HG03025 (cell line): ENCODE results near the gene CYBC1.
"Not testable (repeated sequence)": the region's sequence is repeated elsewhere in the genome, so short reads cannot be mapped to it uniquely, and the experiment has no call there.

ENCODE experiments used
- ATAC-seq: cut with Tn5 transposase; IDR thresholded peaks from one replicate; pipeline ENCODE4 v1.9.1; 2021; ENCODE audit warnings: mild to moderate bottlenecking, moderate library complexity; ENCODE audit not compliant: unreplicated experiment, low FRiP score

CYBC1 gene

GRCh38 chr17:82479602-82480001 lies 29.1 kb upstream of the CYBC1 start:
- no peak for ATAC-seq

- ATAC-seq = no peak
Observed at GRCh38 chr17:82477934-82478333, 27.4 kb upstream of the CYBC1 start.

DNA sequence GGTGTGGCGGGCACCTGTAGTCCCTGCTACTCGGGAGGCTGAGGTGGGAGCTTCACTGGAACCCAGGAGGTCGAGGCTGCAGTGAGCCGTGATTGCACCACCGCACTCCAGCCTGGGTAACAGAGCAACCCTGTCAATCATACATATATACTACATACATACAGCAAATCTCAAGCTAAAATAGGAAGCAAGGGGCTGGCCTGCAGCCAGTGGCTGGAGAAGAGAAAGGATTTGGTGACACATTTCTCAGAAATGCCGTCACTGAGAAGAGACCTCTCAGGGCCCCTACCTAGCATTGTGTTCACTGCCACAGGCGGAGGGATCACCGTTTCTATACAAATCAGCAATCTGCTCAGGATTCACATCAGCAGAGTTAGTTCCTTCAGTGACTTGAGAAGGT lies 24.9 kb upstream of the CYBC1 start:
- ATAC-seq = no peak

DNA sequence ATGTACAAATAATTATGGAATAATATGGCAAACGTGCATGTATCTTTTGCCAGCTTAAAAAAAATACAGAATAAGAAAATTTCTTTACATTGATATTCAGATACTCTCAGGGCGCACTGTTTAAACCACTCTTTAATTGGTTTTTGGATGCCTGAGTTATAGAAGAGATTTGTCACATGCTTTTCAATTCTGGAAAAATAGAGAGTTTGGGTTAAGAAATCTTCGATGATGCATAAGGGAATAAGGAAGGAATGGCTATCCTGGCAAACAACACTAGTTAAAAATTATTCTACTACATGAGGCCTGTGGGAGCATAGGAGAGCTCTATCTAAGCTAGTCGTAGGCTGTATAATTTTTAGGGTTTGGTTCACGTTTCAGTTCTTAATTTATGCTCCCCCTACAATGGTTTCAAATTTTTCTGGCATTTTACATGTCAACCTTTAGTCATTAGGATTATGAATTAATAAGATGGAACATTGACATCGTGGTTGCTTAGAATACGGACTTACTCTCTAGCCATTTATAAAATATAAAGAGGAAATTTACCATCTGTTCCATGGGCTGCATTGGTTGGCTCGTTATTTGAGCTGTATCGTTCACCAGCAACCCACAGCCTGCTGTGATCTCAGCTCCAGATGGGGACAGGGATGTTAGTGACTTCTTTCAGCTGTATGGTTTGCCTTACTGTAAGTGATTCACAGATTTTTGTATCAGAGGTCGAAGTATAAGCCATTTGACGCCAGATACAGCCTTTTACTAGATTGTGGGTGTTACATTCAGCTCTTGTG lies 23.9 kb upstream of the CYBC1 start:
- no peak for ATAC-seq

- no peak for ATAC-seq
Observed at GRCh38 chr17:82470065-82470464, 19.5 kb upstream of the CYBC1 start.

DNA sequence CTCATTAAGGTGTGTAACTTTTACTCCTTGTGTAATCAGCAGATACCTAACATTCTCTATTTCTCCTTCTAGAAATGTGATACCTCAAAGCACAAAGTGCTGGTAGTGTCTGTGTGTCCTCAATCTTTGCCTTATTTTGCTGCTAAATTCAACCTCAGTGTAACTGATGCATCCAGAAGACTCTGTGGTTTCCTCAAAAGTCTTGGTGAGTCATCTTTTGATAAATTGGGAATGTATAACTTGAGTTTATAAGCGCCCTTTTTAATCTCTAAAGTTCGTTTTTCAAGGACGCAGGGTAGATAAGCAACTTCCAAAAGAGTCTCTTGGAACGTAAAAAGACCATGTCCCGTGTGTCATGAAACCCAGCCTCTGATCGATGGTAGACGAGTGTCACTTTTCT lies 18.1 kb upstream of the CYBC1 start:
- no peak for ATAC-seq

GRCh38 chr17:82465023-82465603 lies 14.6 kb upstream of the CYBC1 start:
- no peak for ATAC-seq

DNA sequence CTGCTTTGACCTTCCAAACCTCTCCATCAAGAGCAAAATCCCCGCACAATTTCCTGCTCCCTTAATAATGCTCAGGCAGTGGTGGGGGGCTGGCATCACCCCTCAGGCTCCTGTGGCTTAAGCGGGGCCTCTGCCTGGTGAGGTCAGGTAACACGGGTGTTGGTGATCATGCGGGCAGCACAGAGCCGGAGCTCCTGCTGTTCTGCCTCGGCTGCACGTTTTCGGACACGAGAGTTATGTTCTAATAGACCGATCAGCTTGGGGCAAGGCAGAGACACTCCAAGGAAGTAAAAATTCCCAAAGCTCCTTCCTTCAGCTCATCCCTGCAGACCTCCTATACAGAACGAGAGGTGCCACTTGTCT lies 14.0 kb upstream of the CYBC1 start:
- ATAC-seq = no peak

GRCh38 chr17:82463925-82464566 lies 13.5 kb upstream of the CYBC1 start:
- ATAC-seq = no peak

DNA sequence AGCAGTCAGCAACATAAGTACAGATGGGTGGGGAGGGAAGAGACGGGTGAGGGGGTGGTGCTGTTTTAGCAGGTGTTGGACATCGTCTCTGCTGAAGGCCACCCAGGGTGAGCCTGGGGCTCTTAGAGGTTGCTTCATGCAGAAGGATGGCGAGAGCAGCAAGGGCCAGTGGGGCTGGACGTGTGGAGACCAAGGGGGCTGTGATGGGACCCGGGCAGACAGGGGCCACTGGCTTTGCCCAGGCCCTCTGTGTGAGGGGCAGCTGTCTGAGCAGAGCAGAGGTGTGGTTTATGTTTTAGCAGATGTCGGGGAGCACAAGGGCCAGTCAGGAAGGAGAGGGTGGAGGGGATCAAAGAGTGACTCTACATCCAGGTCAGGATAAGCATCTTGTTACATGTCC lies 12.8 kb upstream of the CYBC1 start:
- no peak for ATAC-seq

- no peak for ATAC-seq
Observed at GRCh38 chr17:82461827-82462524, 11.4 kb upstream of the CYBC1 start.

GRCh38 chr17:82459936-82460335 lies 9.4 kb upstream of the CYBC1 start:
- not testable (repeated sequence) for ATAC-seq

GRCh38 chr17:82458885-82459424 lies 8.4 kb upstream of the CYBC1 start:
- ATAC-seq = no peak

- peak; percentile 87 for ATAC-seq
Observed at GRCh38 chr17:82458179-82458884, 7.8 kb upstream of the CYBC1 start, which contains the start of gene NARF. NARF (plus strand) TSS chr17:82458741; CDS start chr17:82458804, 63 bp downstream.

DNA sequence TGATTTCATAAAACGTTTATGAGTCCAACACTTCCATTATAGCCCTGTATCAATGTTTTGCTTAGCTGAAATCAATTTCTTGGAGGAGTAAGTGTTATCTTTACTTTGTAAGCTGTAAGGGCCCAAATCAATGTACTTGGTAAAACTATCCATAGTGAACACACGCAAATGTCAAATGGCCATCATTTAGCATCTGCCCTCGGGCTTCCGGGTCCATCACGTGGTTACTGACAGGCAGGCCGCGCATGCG lies 7.3 kb upstream of the CYBC1 start:
- ATAC-seq = no peak

DNA sequence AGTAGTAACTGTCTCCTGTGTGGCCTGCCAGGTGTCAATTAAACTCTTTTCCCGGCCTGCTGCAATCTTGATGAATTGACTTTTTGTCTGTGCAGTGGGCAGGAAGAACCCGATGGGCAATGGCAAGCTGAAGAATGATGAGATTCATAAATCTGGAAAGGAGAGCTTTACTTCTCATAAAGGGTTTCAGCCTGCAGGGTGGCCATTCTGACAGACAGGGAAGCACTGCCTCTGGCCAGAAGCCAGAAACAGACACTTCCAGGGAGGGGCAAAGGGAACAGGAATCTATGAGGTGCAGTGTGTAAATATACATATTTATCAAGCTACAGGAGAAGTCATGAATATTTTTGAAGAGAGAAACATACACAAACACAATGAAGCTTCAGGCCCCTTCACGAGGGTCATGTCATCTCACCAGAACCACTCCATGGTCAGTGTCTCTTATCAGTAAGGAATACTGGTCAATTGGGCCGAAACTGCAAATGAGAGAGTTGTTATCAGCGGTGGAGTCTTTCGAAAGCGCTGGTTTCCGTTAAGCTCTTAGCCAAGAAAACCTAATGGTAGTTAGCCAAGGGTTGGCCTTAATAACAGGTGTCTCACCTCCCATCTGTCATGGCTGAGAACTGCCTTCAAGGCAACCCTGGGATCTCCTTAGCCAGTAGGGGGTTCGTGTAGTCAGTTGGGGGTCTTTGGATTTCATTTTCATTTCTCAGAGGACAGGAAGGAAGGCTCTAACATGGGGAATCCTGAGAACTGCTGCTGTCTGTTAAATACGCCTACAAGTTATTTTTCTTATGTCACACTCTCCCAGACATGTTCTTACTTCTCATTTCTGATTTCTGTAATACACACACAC lies 6.7 kb upstream of the CYBC1 start:
- no peak for ATAC-seq

DNA sequence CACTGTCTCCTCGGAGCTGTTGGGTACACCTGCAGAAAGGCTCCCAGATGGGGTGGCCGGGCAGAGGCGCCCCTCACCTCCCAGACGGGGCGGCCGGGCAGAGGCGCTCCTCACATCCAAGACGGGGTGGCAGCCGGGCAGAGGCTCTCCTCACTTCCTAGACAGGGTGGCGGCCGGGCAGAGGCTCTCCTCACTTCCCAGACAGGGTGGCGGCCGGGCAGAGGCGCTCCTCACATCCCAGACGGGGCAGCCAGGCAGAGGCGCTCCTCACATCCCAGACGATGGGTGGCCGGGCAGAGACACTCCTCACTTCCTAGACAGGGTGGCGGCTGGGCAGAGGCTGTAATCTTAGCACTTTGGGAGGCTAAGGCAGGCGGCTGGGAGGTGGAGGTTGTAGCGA lies 3.2 kb upstream of the CYBC1 start:
- ATAC-seq = not testable (repeated sequence)

GRCh38 chr17:82453151-82453550 lies 2.6 kb upstream of the CYBC1 start:
- ATAC-seq = not testable (repeated sequence)

DNA sequence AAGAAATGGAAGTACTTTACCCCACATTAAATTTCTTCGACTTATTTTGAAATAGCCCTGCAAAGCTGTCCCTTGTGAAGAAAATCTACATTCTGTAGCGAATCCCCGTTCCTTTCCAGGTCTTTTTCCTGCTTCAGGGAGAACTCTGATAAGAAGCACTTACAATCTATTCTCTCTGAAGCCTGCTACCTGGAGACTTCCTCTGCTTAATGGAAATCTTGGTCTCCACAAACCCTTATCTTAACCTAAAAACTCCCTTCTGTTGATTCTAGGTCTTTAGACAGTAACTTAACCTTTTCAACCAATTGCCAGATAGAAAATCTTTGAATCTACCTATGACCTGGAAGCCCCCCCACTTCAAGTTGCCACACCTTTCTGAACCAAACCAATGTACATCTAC lies 1.6 kb upstream of the CYBC1 start:
- no peak for ATAC-seq

DNA sequence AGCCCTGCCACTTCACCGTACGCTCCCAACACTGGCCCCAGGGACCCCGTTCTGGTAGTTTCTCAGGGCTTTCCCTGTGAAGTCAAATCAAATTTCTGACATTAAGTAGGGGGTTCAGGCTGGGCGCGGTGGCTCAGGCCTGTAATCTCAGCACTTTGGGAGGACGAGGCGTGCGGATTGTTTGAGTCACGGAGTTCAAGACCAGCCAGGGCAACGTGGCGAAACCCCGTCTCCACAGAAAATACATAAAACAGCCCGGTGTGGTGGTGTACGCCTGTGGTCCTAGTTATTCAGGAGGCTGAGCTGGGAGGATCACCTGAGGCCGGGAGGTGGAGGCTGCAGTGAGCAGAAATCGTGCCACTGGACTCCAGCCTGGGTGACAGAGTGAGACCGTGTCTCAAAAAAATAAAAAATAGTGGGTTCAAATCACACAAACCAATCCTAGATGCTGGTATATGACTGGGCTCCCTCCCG lies 632 bp downstream of the CYBC1 start:
- peak; percentile 18 for ATAC-seq
